Sigmoid colon (tissue), 7 donors: ENCODE data around the gene RETREG1. TPM values are rescaled to one million over a fixed set of nuclear protein-coding genes. Genes with fewer than 3 reads are reported as not detected.
A peak's percentile ranks its signal among the peaks of the same experiment; 100 is the strongest.

Experiments
- DNase-seq: peaks from one replicate; pipeline ENCODE4 v3.0.0-alpha.2; 2019
- H3K27ac ChIP-seq, 4 donors: fragments of 200-600 bp; sonication (generic); one replicate each; pipeline ENCODE4 v1.5.1; 2016 to 2019; ENCODE audit warnings: mild to moderate bottlenecking in 1 of 4
- H3K27me3 ChIP-seq, 3 donors: fragments of 200-600 bp; sonication (generic); one replicate each; pipeline ENCODE4 v1.5.1; 2019; ENCODE audit warnings: mild to moderate bottlenecking in 1 of 3
- H3K36me3 ChIP-seq, 4 donors: fragments of 200-600 bp; sonication (generic); one replicate each; pipeline ENCODE4 v1.5.1; 2016 to 2019
- H3K4me1 ChIP-seq, 4 donors: fragments of 200-600 bp; sonication (generic); one replicate each; pipeline ENCODE4 v1.5.1; 2017 to 2019
- H3K4me3 ChIP-seq, 4 donors: fragments of 200-600 bp; sonication (generic); one replicate each; pipeline ENCODE4 v1.5.1; 2017 to 2019; ENCODE audit warnings: mild to moderate bottlenecking in 2 of 4, moderate library complexity in 1 of 4
- H3K9me3 ChIP-seq, 4 donors: fragments of 200-600 bp in 3 of 4; sonication (generic) in 3 of 4; one replicate each; pipeline versions ENCODE4 v1.5.1 to v1.6.1; 2013 to 2019
- CTCF ChIP-seq, 4 experiments: fragments of 450-650 bp in 3 of 4; fragments of 200-600 bp in 1 of 4; IDR thresholded peaks; one replicate each; pipeline ENCODE4 v1.5.1; 2016 to 2019; ENCODE audit warnings: antibody characterized with exemption in 4 of 4, mild to moderate bottlenecking in 3 of 4, moderate library complexity in 2 of 4
- EP300 ChIP-seq, 4 donors: sonication (generic); formaldehyde crosslinking; IDR thresholded peaks; one replicate each; pipeline ENCODE4 v1.6.1; 2017; ENCODE audit warnings: antibody characterized with exemption in 4 of 4
- POLR2A ChIP-seq, 2 donors: fragments of 450-650 bp; IDR thresholded peaks; one replicate each; pipeline ENCODE4 v1.6.1; 2016; ENCODE audit warnings: antibody characterized with exemption in 2 of 2, mild to moderate bottlenecking in 2 of 2, moderate library complexity in 2 of 2
- POLR2AphosphoS5 ChIP-seq, 4 donors: sonication (generic); formaldehyde crosslinking; IDR thresholded peaks; one replicate each; pipeline ENCODE4 v1.6.1; 2017; ENCODE audit warnings: antibody characterized with exemption in 4 of 4
- WGBS, 2 donors: extraction: QIAGEN DNeasy Blood & Tissue Kit; methylation state at CpG; one replicate each; pipeline ENCODE4 v1.1.7; 2013; 5-methylcytosine and 5-hydroxymethylcytosine counted together
- intact Hi-C: fragments of 100-400 bp; cut with DNase I; formaldehyde crosslinking; loops from one replicate; pipeline ENCODE4 v1.15.1; 2023
- polyA plus RNA-seq, 3 donors: library from polyadenylated mRNA; stranded (reverse); fragments of 200-250 nt; gene quantifications; one replicate each; pipeline ENCODE4 v1.2.3, GENCODE V29; 2013
- total RNA-seq, 4 donors: library from RNA; depleted of rRNA; stranded (reverse); fragments of >200 nt; gene quantifications; one replicate each; pipeline ENCODE4 v1.1.0, GENCODE V29; 2016
- donor health status: healthy with polysubstance abuse.
- donor health status: Bipolar disorder and iron deficiency.
- donor health status: healthy.

Gene RETREG1
- total and polyA plus RNA-seq, 7 donors, result 10.8 to 21.2 (median 14.6) TPM

GRCh38 chr5:16539169-16539666 is 77.6 kb downstream of the RETREG1 start:
- Histone ChIP-seq H3K27me3 (no peaks in the 10 kb centered on the region), H3K9me3 (no peaks in the 10 kb centered on the region), H3K27ac (peak overlapping the region; percentile 56 to 76 (median 66)), H3K4me1 (peaks cover 0 to 16% (median 8%) of the 10 kb centered on the region in 4 donors), H3K36me3 (no peaks in the 10 kb centered on the region), H3K4me3 (no peak overlapping the region)
- intact Hi-C loops, result no loop called here
- TF ChIP-seq POLR2A (IDR thresholded peaks at IDR 0.05), result no peak
- no peak for TF ChIP-seq CTCF (IDR thresholded peaks at IDR 0.05)
- TF ChIP-seq POLR2AphosphoS5 (IDR thresholded peaks at IDR 0.05), result peak; percentile 39 to 77 (median 62)
- peak in 1 of 4 donors; percentile 38 for TF ChIP-seq EP300 (IDR thresholded peaks at IDR 0.05)
- peak; percentile 89 for DNase-seq
- WGBS, 2 donors, result 12 to 58% methylated on average over 12 of the region's 12 CpGs

- TF ChIP-seq EP300 (IDR thresholded peaks at IDR 0.05), result no peak
- TF ChIP-seq POLR2A (IDR thresholded peaks at IDR 0.05), result no peak
- no peak for TF ChIP-seq POLR2AphosphoS5 (IDR thresholded peaks at IDR 0.05)
- TF ChIP-seq CTCF (IDR thresholded peaks at IDR 0.05), result no peak
- H3K27ac ChIP-seq, result peak overlapping the region in 2 of 4 donors; percentile 68 to 76
Observed at GRCh38 chr5:16538006-16538405, 78.8 kb downstream of the RETREG1 start.

GRCh38 chr5:16536818-16537217 is 80.0 kb downstream of the RETREG1 start:
- Histone ChIP-seq H3K9me3 (no peaks in the 10 kb centered on the region), H3K27me3 (no peaks in the 10 kb centered on the region), H3K36me3 (no peaks in the 10 kb centered on the region), H3K4me1 (peaks cover 0 to 16% (median 8%) of the 10 kb centered on the region in 4 donors), H3K27ac (no peak overlapping the region), H3K4me3 (no peak overlapping the region)
- DNase-seq, result no peak
- WGBS, 2 donors, result 86 to 93% methylated on average over 4 of the region's 4 CpGs
- TF ChIP-seq POLR2AphosphoS5 (IDR thresholded peaks at IDR 0.05) (no peak), EP300 (IDR thresholded peaks at IDR 0.05) (no peak), POLR2A (IDR thresholded peaks at IDR 0.05) (no peak), CTCF (IDR thresholded peaks at IDR 0.05) (no peak)
- intact Hi-C loops, result no loop called here

More at GRCh38 chr5:16538006-16538405, 78.8 kb downstream of the RETREG1 start:
- H3K4me1 ChIP-seq, result peaks cover 0 to 16% (median 8%) of the 10 kb centered on the region in 4 donors
- no peaks in the 10 kb centered on the region for H3K9me3 ChIP-seq
- H3K27me3 ChIP-seq, result no peaks in the 10 kb centered on the region
- H3K36me3 ChIP-seq, result no peaks in the 10 kb centered on the region
- no peak for DNase-seq
- WGBS, 2 donors, result 93 to 94% methylated on average over 8 of the region's 8 CpGs
- H3K4me3 ChIP-seq, result no peak overlapping the region
- intact Hi-C loops, result no loop called here

GRCh38 chr5:16536246-16536645 is 80.6 kb downstream of the RETREG1 start:
- TF ChIP-seq POLR2AphosphoS5 (IDR thresholded peaks at IDR 0.05) (no peak), CTCF (IDR thresholded peaks at IDR 0.05) (no peak), EP300 (IDR thresholded peaks at IDR 0.05) (no peak), POLR2A (IDR thresholded peaks at IDR 0.05) (no peak)
- H3K27me3 ChIP-seq, result no peaks in the 10 kb centered on the region
- no peak for DNase-seq
- no peaks in the 10 kb centered on the region for H3K36me3 ChIP-seq
- no peaks in the 10 kb centered on the region for H3K9me3 ChIP-seq
- intact Hi-C loops, result no loop called here
- 89% methylated on average over 6 of the region's 6 CpGs for WGBS, 2 donors
- no peak overlapping the region for H3K4me3 ChIP-seq
- H3K27ac ChIP-seq, result no peak overlapping the region
- peaks cover 0 to 16% (median 8%) of the 10 kb centered on the region in 4 donors for H3K4me1 ChIP-seq

- Histone ChIP-seq H3K4me1 (peaks cover 0 to 7% (median 3%) of the 10 kb centered on the region in 4 donors), H3K9me3 (no peaks in the 10 kb centered on the region), H3K36me3 (no peaks in the 10 kb centered on the region), H3K4me3 (no peak overlapping the region), H3K27me3 (no peaks in the 10 kb centered on the region), H3K27ac (no peak overlapping the region)
- WGBS, 2 donors, result 90 to 92% methylated on average over 1 of the region's 1 CpG
- TF ChIP-seq CTCF (IDR thresholded peaks at IDR 0.05) (no peak), POLR2A (IDR thresholded peaks at IDR 0.05) (no peak), POLR2AphosphoS5 (IDR thresholded peaks at IDR 0.05) (no peak), EP300 (IDR thresholded peaks at IDR 0.05) (no peak)
- intact Hi-C loops, result no loop called here
- DNase-seq, result no peak
Observed at GRCh38 chr5:16534280-16534679, 82.5 kb downstream of the RETREG1 start.
